ENCODE results near the gene PSTK.

Gene PSTK

DNA sequence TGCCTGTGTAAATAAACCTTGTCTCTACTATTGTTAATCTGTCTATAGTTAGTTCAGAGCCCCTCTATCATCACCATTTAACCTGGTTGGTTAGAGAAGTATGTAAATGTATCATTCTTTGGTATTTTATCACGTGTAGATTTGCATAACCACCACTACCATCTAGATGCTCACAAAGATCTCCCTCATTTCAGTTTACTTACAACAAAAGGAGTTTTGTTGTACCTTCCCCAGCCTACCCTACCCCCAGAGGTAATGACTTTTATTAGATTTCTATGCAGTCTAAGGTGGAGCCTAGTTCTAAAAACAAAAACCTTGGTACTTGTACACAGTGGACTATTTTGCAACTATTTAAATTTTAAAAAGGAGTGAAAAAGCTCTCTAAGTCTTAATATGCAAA is 46.1 kb downstream of the PSTK start:
- DNase-seq (ENCODE audit: insufficient read length) (no peak), FAIRE-seq (no peak)
- TF ChIP-seq POLR2A (IDR thresholded peaks at IDR 0.05; ENCODE audit: low read depth, low read length): no peak
- no peak for TF ChIP-seq TAF1 (IDR thresholded peaks at IDR 0.05; ENCODE audit: borderline replicate concordance, low read depth, low read length)
- TF ChIP-seq POLR2AphosphoS5 (IDR thresholded peaks at IDR 0.05; ENCODE audit: low read depth, low read length): no peak

GRCh38 chr10:123027861-123028260 is 47.7 kb downstream of the PSTK start:
- FAIRE-seq (no peak), DNase-seq (ENCODE audit: insufficient read length) (no peak)
- TF ChIP-seq TAF1 (IDR thresholded peaks at IDR 0.05; ENCODE audit: borderline replicate concordance, low read depth, low read length) (no peak), POLR2A (IDR thresholded peaks at IDR 0.05; ENCODE audit: low read depth, low read length) (no peak), POLR2AphosphoS5 (IDR thresholded peaks at IDR 0.05; ENCODE audit: low read depth, low read length) (no peak)

GRCh38 chr10:123031124-123031523 is 50.9 kb downstream of the PSTK start:
- TF ChIP-seq POLR2A (IDR thresholded peaks at IDR 0.05; ENCODE audit: low read depth, low read length) (no peak), TAF1 (IDR thresholded peaks at IDR 0.05; ENCODE audit: borderline replicate concordance, low read depth, low read length) (no peak), POLR2AphosphoS5 (IDR thresholded peaks at IDR 0.05; ENCODE audit: low read depth, low read length) (no peak)
- no peak for FAIRE-seq
- DNase-seq (ENCODE audit: insufficient read length): no peak

DNA sequence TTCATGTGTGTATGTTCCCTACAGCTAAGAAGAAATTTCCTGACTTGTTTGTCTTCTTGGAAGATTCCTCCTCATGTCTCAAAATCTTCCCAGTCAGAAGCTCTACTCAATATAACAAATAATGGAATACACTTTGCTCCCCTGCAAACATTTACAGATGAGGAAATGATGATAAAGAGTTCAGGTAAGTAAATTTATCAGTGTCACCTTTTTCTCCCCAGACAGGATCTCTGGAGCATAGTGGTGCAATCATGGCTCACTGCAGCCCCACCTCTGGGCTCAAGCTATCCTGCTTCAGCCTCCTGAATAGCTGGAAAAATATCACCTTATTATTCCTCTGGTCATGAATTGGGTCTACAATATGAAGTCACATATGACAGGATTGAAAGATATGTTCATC is 54.1 kb downstream of the PSTK start:
- no peak for FAIRE-seq
- no peak for DNase-seq (ENCODE audit: insufficient read length)
- TF ChIP-seq POLR2A (IDR thresholded peaks at IDR 0.05; ENCODE audit: low read depth, low read length) (no peak), POLR2AphosphoS5 (IDR thresholded peaks at IDR 0.05; ENCODE audit: low read depth, low read length) (no peak)

DNA sequence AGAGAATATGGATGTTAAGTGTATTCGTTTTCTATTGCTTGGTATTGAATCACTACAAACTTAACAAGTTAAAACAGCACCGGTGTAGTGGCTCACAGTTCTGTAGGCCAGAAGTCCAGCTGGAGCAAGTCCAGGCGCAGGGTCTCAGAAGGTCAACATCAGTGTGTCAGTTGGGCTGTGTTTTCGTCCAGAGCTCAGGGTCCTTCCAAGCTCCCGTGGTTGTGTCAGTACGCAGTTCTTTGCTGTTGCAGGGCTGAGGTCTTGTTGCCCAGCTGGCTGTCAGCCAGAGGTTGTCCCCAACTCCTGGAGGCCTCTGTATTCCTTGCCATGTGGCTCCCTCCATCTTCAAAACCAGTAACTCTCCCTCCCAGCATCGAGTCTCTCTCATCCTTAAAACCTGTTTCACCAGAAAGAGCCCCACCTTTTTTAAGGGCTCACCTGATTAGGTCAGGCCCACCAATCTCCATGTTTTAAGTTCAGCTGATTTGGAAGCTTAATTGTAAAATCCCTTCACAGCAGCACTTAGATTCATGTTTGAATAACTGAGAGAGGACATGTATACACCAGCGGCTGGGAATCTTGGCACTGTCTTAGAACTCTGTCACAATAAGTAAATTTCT is 55.4 kb downstream of the PSTK start:
- TF ChIP-seq POLR2A (IDR thresholded peaks at IDR 0.05; ENCODE audit: low read depth, low read length): no peak
- no peak for TF ChIP-seq POLR2AphosphoS5 (IDR thresholded peaks at IDR 0.05; ENCODE audit: low read depth, low read length)
- no peak for TF ChIP-seq TAF1 (IDR thresholded peaks at IDR 0.05; ENCODE audit: borderline replicate concordance, low read depth, low read length)
- no peak for DNase-seq (ENCODE audit: insufficient read length)
- FAIRE-seq: no peak

- FAIRE-seq: peak; percentile 84
- TF ChIP-seq TAF1 (IDR thresholded peaks at IDR 0.05; ENCODE audit: borderline replicate concordance, low read depth, low read length) (no peak), POLR2AphosphoS5 (IDR thresholded peaks at IDR 0.05; ENCODE audit: low read depth, low read length) (no peak), POLR2A (IDR thresholded peaks at IDR 0.05; ENCODE audit: low read depth, low read length) (no peak)
- DNase-seq (ENCODE audit: insufficient read length): no peak
Observed at GRCh38 chr10:123038782-123039631, 58.8 kb downstream of the PSTK start.

GRCh38 chr10:123039632-123039930 is 59.4 kb downstream of the PSTK start:
- DNase-seq (ENCODE audit: insufficient read length): no peak
- no peak for FAIRE-seq
- TF ChIP-seq TAF1 (IDR thresholded peaks at IDR 0.05; ENCODE audit: borderline replicate concordance, low read depth, low read length): no peak
- TF ChIP-seq POLR2A (IDR thresholded peaks at IDR 0.05; ENCODE audit: low read depth, low read length): no peak
- TF ChIP-seq POLR2AphosphoS5 (IDR thresholded peaks at IDR 0.05; ENCODE audit: low read depth, low read length): no peak

Data from GM12892 (cell line).